ENCODE data around the gene LILRA2. TPM values are rescaled to one million over a fixed set of nuclear protein-coding genes. Genes with fewer than 3 reads are reported as not detected.
"Not testable (repeated sequence)": the region's sequence is repeated elsewhere in the genome, so short reads cannot be mapped to it uniquely, and the experiment has no call there.

Gene LILRA2
- total RNA-seq, 1 donor from 2014 or later = not detected

- DNase-seq (ENCODE audit: low read depth) = no peak
Measured at GRCh38 chr19:54609356-54609791, 35.8 kb downstream of the LILRA2 start.

- DNase-seq (ENCODE audit: low read depth) = no peak
Measured at GRCh38 chr19:54612428-54612827, 38.8 kb downstream of the LILRA2 start.

GRCh38 chr19:54614726-54615125 lies 41.1 kb downstream of the LILRA2 start:
- DNase-seq (ENCODE audit: low read depth) = no peak

- no peak for DNase-seq (ENCODE audit: low read depth)
Measured at GRCh38 chr19:54616057-54616456, 42.5 kb downstream of the LILRA2 start.

GRCh38 chr19:54616821-54617560 lies 43.4 kb downstream of the LILRA2 start:
- no peak for DNase-seq (ENCODE audit: low read depth)

DNA sequence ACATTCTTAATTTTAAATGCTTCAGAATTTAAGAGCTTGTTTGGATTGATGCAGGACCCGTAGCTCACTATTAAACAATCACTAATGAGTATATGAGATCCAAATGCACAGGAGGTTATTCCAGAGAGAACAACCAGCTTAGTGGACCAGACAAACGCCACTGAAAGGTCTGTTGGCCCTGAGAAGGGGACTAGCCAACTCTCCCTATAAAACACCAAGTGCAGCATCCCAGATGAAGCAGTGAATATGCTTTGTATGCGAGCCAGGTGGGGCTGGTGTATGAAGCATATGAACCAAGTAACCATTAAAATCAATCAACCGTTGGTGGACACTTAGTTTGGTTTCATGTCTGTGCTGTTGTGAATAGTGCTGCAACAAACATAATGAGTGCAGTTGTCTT lies 46.9 kb downstream of the LILRA2 start:
- DNase-seq (ENCODE audit: low read depth) = no peak

GRCh38 chr19:54622431-54622830 lies 48.8 kb downstream of the LILRA2 start:
- DNase-seq (ENCODE audit: low read depth) = no peak

DNA sequence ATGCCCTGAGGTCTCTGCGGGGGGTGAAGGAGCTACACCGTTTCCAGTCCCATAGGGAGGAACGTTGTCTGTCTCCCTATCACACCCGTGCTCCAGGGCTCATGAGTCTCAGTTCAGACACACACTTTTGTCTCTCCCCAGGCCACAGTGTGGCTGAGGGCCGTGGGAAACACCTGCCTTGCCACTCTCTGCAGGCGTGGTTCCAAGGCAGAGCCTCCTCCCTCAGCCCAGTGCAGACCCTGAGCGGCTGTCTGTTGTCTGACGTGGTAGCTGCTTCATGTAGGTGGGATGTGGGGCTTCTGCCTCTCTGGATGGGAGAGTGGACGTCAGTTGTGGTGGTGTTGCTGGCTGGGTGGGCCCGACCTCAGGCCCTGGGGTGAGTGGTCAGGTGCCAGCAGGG lies 50.6 kb downstream of the LILRA2 start:
- not testable (repeated sequence) for DNase-seq (ENCODE audit: low read depth)

GRCh38 chr19:54624934-54625730 lies 51.5 kb downstream of the LILRA2 start:
- not testable (repeated sequence) for DNase-seq (ENCODE audit: low read depth)

DNA sequence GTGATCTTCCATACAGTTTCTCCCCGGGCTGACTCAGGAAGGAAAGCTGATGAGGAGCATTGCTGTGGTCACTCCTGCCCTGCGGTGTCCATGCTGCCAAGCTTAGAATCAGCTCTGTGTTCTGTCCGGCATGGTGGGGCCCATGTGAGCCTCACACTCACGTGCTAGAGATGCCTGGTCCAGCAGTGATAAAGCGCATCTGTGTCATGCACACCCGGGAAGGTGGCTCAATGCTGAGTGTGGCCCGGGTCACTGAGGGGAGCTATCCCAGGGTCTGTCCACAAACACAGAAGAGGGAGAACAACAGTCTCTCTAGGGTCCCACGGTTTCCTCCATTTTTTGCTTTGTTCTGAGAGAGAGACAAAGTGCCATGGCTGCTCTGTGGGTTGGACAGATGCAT lies 53.2 kb downstream of the LILRA2 start:
- no peak for DNase-seq (ENCODE audit: low read depth)

GRCh38 chr19:54627912-54628311 lies 54.3 kb downstream of the LILRA2 start:
- not testable (repeated sequence) for DNase-seq (ENCODE audit: low read depth)

GRCh38 chr19:54630262-54630661 lies 56.7 kb downstream of the LILRA2 start, which contains the start of gene LILRB1:
LILRB1 (plus strand) TSS chr19:54630484; CDS start chr19:54631074, 590 bp downstream.
- not testable (repeated sequence) for DNase-seq (ENCODE audit: low read depth)

DNA sequence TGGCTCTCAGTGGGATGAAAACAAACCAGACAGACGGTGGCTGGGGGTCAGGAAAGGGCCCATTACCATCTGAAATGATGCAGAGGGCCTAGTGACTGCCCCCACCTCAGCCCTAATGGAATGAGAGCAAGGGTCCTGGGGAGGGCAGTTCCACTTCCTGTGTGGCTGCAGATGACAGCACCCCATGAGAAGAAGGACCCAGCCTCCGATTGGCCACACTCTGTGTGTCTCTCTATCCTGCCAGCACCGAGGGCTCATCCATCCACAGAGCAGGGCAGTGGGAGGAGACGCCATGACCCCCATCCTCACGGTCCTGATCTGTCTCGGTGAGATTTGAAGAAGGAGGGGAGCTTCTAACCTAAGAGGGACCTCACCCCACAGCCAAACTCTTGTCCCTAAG lies 57.2 kb downstream of the LILRA2 start:
- no peak for DNase-seq (ENCODE audit: low read depth)

DNA sequence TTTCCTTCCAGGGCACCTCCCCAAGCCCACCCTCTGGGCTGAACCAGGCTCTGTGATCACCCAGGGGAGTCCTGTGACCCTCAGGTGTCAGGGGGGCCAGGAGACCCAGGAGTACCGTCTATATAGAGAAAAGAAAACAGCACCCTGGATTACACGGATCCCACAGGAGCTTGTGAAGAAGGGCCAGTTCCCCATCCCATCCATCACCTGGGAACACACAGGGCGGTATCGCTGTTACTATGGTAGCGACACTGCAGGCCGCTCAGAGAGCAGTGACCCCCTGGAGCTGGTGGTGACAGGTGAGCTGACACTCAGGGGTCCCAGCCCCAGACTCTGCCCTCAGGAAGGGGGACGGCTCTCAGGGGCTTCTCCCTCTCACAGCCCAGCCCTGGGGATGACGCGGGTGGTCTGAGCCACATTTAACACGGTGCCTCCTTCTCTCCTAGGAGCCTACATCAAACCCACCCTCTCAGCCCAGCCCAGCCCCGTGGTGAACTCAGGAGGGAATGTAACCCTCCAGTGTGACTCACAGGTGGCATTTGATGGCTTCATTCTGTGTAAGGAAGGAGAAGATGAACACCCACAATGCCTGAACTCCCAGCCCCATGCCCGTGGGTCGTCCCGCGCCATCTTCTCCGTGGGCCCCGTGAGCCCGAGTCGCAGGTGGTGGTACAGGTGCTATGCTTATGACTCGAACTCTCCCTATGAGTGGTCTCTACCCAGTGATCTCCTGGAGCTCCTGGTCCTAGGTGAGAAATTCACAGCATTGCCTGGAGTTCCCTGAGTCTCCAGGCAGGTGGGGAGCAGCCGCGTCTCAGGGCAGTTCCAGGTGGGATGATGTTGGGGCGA lies 58.1 kb downstream of the LILRA2 start:
- DNase-seq (ENCODE audit: low read depth) = not testable (repeated sequence)

- not testable (repeated sequence) for DNase-seq (ENCODE audit: low read depth)
Measured at GRCh38 chr19:54632517-54632916, 58.9 kb downstream of the LILRA2 start.

DNA sequence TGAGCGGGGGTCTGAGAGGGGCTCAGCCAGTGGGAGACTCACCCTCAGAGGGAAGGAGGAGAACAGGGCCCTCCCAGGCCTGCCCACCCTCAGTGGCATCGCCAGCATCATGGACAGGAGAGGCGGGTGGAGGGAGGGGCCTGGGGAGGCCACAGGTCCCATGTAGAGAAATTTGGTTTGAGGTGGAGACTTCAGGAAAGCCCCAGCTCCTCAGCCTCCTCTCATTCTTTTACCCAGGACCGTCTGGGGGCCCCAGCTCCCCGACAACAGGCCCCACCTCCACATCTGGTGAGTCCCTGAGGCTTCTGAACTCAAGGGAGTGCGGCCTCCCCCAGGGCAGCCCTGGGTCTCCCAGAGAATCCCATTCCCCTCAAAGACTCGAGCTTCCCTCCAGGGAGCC lies 59.8 kb downstream of the LILRA2 start:
- DNase-seq (ENCODE audit: low read depth) = no peak

GRCh38 chr19:54636081-54636480 lies 62.5 kb downstream of the LILRA2 start:
- not testable (repeated sequence) for DNase-seq (ENCODE audit: low read depth)

DNA sequence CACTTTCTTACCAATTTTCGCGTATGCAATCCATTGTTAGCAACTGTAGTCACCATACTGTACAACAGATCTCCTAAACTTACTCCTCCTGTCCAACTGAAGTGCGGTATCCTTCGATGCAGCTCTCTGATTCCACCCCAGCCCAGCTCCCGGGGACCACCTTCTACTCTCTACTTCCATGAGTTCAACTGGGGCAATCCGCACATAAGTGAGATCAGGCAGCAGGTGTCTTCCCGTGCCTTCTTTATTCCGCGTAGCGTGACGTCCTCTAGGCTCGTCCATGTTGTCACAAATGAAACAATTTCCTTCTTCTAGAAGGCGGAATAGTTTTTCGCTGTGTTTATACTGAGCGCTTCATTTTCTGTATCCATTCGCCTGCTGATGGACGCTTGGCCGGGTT lies 65.1 kb downstream of the LILRA2 start:
- no peak for DNase-seq (ENCODE audit: low read depth)
